Motor neuron (in vitro differentiated cells): ENCODE data around the gene MACROD2. TPM values are rescaled to one million over a fixed set of nuclear protein-coding genes. Genes with fewer than 3 reads are reported as not detected.

Experiments used
- ATAC-seq, 8 experiments: fragments of 200-7000 bp; cut with Tn5 transposase; replicated peaks in 6 of 8; 2 replicates each; pipeline ENCODE4 v1.8.0; 2021; ENCODE audit warnings: mild to moderate bottlenecking in 8 of 8, moderate library complexity in 8 of 8
- H3K27ac ChIP-seq, 2 donors: fragments of 250-450 bp; sonication (Bioruptor Pico); 2 replicates each; pipeline ENCODE4 v1.9.0; 2021; ENCODE audit warnings: antibody characterized with exemption in 2 of 2, mild to moderate bottlenecking in 2 of 2, moderate library complexity in 1 of 2
- H3K4me1 ChIP-seq, 2 donors: fragments of 250-450 bp; sonication (Bioruptor Pico); replicated peaks in 1 of 2; 2 replicates each; pipeline ENCODE4 v1.6.1; 2021; ENCODE audit warnings: antibody characterized with exemption in 2 of 2, mild to moderate bottlenecking in 2 of 2, moderate library complexity in 1 of 2
- H3K4me3 ChIP-seq, 5 donors: fragments of 250-450 bp; sonication (Bioruptor Pico); 2 replicates each; pipeline ENCODE4 v1.9.0; 2021; ENCODE audit warnings: antibody characterized with exemption in 5 of 5, mild to moderate bottlenecking in 5 of 5, moderate library complexity in 4 of 5
- WGBS, 10 experiments: fragments of 450-650 bp; shearing (Covaris generic); methylation state at CpG; one replicate each; pipeline ENCODE4 v1.0.0; 2022; 5-methylcytosine and 5-hydroxymethylcytosine counted together
- in situ Hi-C, 9 experiments: fragments of 400-800 bp; cut with MboI; loops; one replicate each; pipeline ENCODE4 v1.15.0; 2021; ENCODE audit warnings: low sequenced_read_pairs in 9 of 9, low pct_unique_long_range_greater_than_20kb in 2 of 9; ENCODE audit not compliant: unreplicated experiment in 9 of 9
- total RNA-seq, 8 experiments: library from RNA; unstranded; fragments of 300-600 nt; gene quantifications; 2 replicates each; pipeline versions ENCODE4 v1.2.3 to v1.2.4, GENCODE V29; 2022

MACROD2 gene
- total RNA-seq, 8 experiments from 2014 or later, result 4.3 to 24.9 (median 10.4) TPM

- H3K4me1 ChIP-seq, result no peaks in the 10 kb centered on the region
- no peak overlapping the region for H3K27ac ChIP-seq
- ATAC-seq, result no peak
- WGBS, 10 experiments, result 33 to 89% (median 60%) methylated on average over 1 of the region's 1 CpG; no CpG with 5 or more reads in 4 of the 10 experiments
- no peak overlapping the region for H3K4me3 ChIP-seq
- in situ Hi-C loops, result no loop called here
These were observed 728.7 kb downstream of the MACROD2 start for GRCh38 chr20:14724036-14724435.

- no peak for ATAC-seq
- Histone ChIP-seq H3K27ac (no peak overlapping the region), H3K4me3 (no peak overlapping the region), H3K4me1 (no peaks in the 10 kb centered on the region)
- WGBS, 10 experiments, result 0 to 100% (median 55%) methylated on average over 1 of the region's 1 CpG; no CpG with 5 or more reads in 3 of the 10 experiments
- in situ Hi-C loops, result no loop called here
These were observed 729.2 kb downstream of the MACROD2 start for GRCh38 chr20:14724468-14724867.

DNA sequence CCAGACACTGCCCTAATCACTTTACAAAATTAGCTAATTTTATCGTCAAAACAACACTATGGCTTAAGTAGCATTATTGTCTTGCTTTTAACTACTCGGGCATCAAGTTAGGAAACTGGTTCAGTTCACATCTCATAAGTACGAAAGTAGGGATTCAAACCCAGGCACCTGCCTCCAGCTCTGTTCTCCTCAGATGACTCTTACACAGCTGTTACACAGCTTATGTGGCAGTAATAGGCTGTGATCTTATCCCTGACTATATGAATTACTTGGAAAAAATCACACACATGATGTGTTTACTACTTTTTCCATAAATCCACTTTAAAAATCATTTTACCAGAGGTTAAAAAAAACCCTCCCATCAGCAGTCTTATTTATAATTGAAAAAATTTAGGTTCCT, 731.3 kb downstream of the MACROD2 start:
- no peak for ATAC-seq
- H3K4me3 ChIP-seq, result no peak overlapping the region
- in situ Hi-C loops, result no loop called here
- WGBS, 10 experiments, result 48 to 100% (median 84%) methylated on average over 1 to 3 of the region's 3 CpGs
- no peak overlapping the region for H3K27ac ChIP-seq
- no peaks in the 10 kb centered on the region for H3K4me1 ChIP-seq

- no peak for ATAC-seq
These were observed 732.3 kb downstream of the MACROD2 start for GRCh38 chr20:14727485-14728150.

GRCh38 chr20:14729390-14729789, 734.1 kb downstream of the MACROD2 start:
- H3K4me3 ChIP-seq, result no peak overlapping the region
- no peak for ATAC-seq
- WGBS, 10 experiments, result 69 to 100% (median 82%) methylated on average over 1 to 3 of the region's 3 CpGs; no CpG with 5 or more reads in 1 of the 10 experiments
- in situ Hi-C loops, result no loop called here
- H3K4me1 ChIP-seq, result peaks cover 0 to 5% of the 10 kb centered on the region in 2 donors
- no peak overlapping the region for H3K27ac ChIP-seq

More at GRCh38 chr20:14727485-14728150, 732.3 kb downstream of the MACROD2 start:
- Histone ChIP-seq H3K4me1 (peaks cover 0 to 5% of the 10 kb centered on the region in 2 donors), H3K4me3 (no peak overlapping the region), H3K27ac (no peak overlapping the region)
- WGBS, 10 experiments, result 0 to 100% (median 83%) methylated on average over 1 of the region's 1 CpG; no CpG with 5 or more reads in 3 of the 10 experiments
- in situ Hi-C loops, result no loop called here

GRCh38 chr20:14732343-14732742, 737.0 kb downstream of the MACROD2 start:
- Histone ChIP-seq H3K4me3 (no peak overlapping the region), H3K27ac (no peak overlapping the region), H3K4me1 (peaks cover 0 to 5% of the 10 kb centered on the region in 2 donors)
- no peak for ATAC-seq
- in situ Hi-C loops, result no loop called here
- WGBS, 10 experiments, result 24 to 100% (median 61%) methylated on average over 1 to 3 of the region's 3 CpGs

- in situ Hi-C loops, result no loop called here
- WGBS, 10 experiments, result 8 to 88% (median 77%) methylated on average over 1 of the region's 1 CpG; no CpG with 5 or more reads in 1 of the 10 experiments
- Histone ChIP-seq H3K4me3 (no peak overlapping the region), H3K27ac (no peak overlapping the region), H3K4me1 (peaks cover 0 to 5% of the 10 kb centered on the region in 2 donors)
- ATAC-seq, result no peak
These were observed 737.7 kb downstream of the MACROD2 start for GRCh38 chr20:14732996-14733395.

- peak in 3 of 8 experiments; percentile 35 to 52 (median 51) for ATAC-seq
- Histone ChIP-seq H3K27ac (no peak overlapping the region), H3K4me1 (no peaks in the 10 kb centered on the region), H3K4me3 (no peak overlapping the region)
- in situ Hi-C loops, result no loop called here
These were observed 745.1 kb downstream of the MACROD2 start for GRCh38 chr20:14740380-14740779.

- Histone ChIP-seq H3K4me1 (no peaks in the 10 kb centered on the region), H3K4me3 (no peak overlapping the region), H3K27ac (no peak overlapping the region)
- no peak for ATAC-seq
- in situ Hi-C loops, result no loop called here
These were observed 746.3 kb downstream of the MACROD2 start for GRCh38 chr20:14741616-14742015.

DNA sequence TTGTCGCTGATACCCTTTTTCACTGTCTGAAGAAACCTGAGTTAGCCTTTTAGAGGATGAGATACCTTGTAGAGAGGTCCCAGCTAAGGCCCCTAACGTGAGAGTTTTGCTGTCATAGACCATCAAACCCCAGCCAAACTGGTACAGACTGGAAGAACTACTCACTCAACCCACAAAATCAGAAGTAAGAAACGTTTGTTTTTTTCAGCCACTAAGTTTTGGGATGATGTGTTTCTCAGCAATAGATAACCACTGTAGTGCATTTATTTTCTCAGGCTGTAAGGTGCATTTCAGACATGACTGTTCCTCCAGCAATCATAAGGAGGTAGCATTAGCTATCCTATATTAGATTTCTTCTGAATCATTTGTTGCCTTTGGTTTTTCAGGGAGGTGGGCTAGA, 749.4 kb downstream of the MACROD2 start:
- in situ Hi-C loops, result no loop called here
- 0 to 90% (median 46%) methylated on average over 1 to 3 of the region's 3 CpGs; no CpG with 5 or more reads in 4 of the 10 experiments for WGBS, 10 experiments
- H3K4me1 ChIP-seq, result no peaks in the 10 kb centered on the region
- no peak for ATAC-seq
- no peak overlapping the region for H3K4me3 ChIP-seq
- H3K27ac ChIP-seq, result no peak overlapping the region

DNA sequence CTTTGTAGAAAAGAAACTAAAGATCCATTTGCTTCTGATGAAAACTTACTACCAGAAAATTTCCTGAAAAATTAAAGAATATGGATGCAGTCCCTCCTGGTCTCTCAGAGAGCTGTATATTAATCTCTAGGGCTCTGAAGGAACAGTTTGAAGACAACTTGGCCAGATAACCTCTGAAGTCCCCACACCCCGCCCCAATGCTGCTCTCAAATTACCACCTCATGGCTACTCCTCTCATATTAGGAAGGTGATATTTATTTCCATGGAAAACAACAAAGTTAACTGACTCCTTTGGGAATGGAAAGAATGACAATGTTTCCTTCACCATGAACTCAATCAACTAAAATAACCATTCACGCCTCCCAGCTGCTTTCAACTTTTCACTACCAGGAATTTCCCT, 750.5 kb downstream of the MACROD2 start:
- no peaks in the 10 kb centered on the region for H3K4me1 ChIP-seq
- 43 to 100% (median 90%) methylated on average over 1 to 2 of the region's 2 CpGs; no CpG with 5 or more reads in 4 of the 10 experiments for WGBS, 10 experiments
- no peak overlapping the region for H3K27ac ChIP-seq
- in situ Hi-C loops, result no loop called here
- no peak overlapping the region for H3K4me3 ChIP-seq
- ATAC-seq, result no peak

DNA sequence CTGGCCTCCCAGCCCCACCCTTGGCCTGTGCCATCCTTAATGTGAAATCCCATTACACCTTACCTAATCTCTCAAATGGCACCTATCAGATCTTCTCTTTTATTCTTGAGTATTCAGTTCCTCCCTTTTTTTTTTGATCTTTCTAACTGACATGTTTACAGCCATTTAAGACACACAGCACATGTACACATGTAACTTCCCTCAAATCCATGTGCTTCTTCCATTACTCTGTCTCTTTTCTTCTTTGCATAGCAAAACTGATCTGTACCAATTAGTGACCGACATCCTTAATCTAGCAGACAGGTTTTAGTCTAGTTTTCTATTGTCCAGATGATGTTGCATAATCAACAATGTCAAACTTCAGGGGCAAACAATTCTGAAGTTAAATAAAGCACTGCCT, 755.9 kb downstream of the MACROD2 start:
- WGBS, 10 experiments, result 60 to 100% (median 94%) methylated on average over 1 of the region's 1 CpG; no CpG with 5 or more reads in 4 of the 10 experiments
- in situ Hi-C loops, result no loop called here
- Histone ChIP-seq H3K4me3 (no peak overlapping the region), H3K4me1 (no peaks in the 10 kb centered on the region), H3K27ac (no peak overlapping the region)
- no peak for ATAC-seq

GRCh38 chr20:14757728-14758127, 762.4 kb downstream of the MACROD2 start:
- no peak for ATAC-seq
- in situ Hi-C loops, result no loop called here
- Histone ChIP-seq H3K4me3 (no peak overlapping the region), H3K4me1 (peaks cover 0 to 4% of the 10 kb centered on the region in 2 donors), H3K27ac (no peak overlapping the region)
- WGBS, 10 experiments, result 60 to 100% (median 100%) methylated on average over 1 to 10 of the region's 12 CpGs; no CpG with 5 or more reads in 1 of the 10 experiments

GRCh38 chr20:14758356-14758755, 763.0 kb downstream of the MACROD2 start:
- ATAC-seq, result no peak
- Histone ChIP-seq H3K27ac (no peak overlapping the region), H3K4me3 (no peak overlapping the region), H3K4me1 (peaks cover 0 to 4% of the 10 kb centered on the region in 2 donors)
- in situ Hi-C loops, result no loop called here
- 6 to 94% (median 83%) methylated on average over 1 to 2 of the region's 2 CpGs; no CpG with 5 or more reads in 1 of the 10 experiments for WGBS, 10 experiments
